ENCODE data around the gene NLGN1. TPM values are rescaled to one million over a fixed set of nuclear protein-coding genes. Genes with fewer than 3 reads are reported as not detected.

Gene NLGN1
- total and polyA plus RNA-seq, 12 donors = 0.88 to 19.9 (median 12.6) TPM

GRCh38 chr3:173502983-173503568 lies 105.5 kb downstream of the NLGN1 start:
- H3K27ac ChIP-seq = no peak overlapping the region
- intact Hi-C loops (cut with DNase I) = no loop called here
- H3K27me3 ChIP-seq = no peaks in the 10 kb centered on the region
- WGBS, 2 donors = 24 to 25% methylated on average over 4 of the region's 4 CpGs
- H3K4me3 ChIP-seq = no peak overlapping the region
- H3K36me3 ChIP-seq = no peaks in the 10 kb centered on the region
- TF ChIP-seq CTCF (IDR thresholded peaks at IDR 0.05) = no peak
- no peaks in the 10 kb centered on the region for H3K9me3 ChIP-seq
- peak in 1 of 2 donors; percentile 59 for DNase-seq
- ATAC-seq = peak in 2 of 8 donors; percentile 79 to 89
- peaks cover 0 to 20% (median 0%) of the 10 kb centered on the region in 9 donors for H3K4me1 ChIP-seq

DNA sequence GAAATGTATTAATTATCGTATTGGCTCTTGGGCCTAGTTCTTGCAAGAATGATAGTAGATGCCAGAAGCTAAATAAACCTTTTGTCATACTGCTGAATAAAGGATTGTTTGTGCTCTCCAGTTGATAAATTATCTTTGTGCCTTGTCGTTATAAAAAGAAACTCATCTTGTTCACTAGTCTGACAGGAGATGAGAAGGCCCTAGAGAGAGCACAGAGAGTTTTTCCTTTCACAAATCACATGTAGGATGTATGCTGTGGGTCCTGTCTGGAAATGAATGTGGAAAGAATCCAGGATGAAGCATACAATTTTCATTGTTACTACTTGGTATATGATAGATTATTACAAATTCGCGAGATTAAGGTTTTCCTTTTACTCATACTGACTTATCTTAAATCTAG lies 113.0 kb downstream of the NLGN1 start:
- no peak for TF ChIP-seq CTCF (IDR thresholded peaks at IDR 0.05)
- ATAC-seq (peak in 2 of 8 donors; percentile 68 to 71), DNase-seq (no peak)
- Histone ChIP-seq H3K4me1 (peaks cover 0 to 11% (median 0%) of the 10 kb centered on the region in 9 donors), H3K36me3 (no peaks in the 10 kb centered on the region), H3K27me3 (no peaks in the 10 kb centered on the region), H3K4me3 (no peak overlapping the region), H3K27ac (peak overlapping the region in 1 of 10 donors; percentile 9), H3K9me3 (peaks cover 0 to 10% (median 0%) of the 10 kb centered on the region in 11 donors)
- intact Hi-C loops (cut with DNase I) = no loop called here
- 61 to 63% methylated on average over 4 of the region's 4 CpGs for WGBS, 2 donors

DNA sequence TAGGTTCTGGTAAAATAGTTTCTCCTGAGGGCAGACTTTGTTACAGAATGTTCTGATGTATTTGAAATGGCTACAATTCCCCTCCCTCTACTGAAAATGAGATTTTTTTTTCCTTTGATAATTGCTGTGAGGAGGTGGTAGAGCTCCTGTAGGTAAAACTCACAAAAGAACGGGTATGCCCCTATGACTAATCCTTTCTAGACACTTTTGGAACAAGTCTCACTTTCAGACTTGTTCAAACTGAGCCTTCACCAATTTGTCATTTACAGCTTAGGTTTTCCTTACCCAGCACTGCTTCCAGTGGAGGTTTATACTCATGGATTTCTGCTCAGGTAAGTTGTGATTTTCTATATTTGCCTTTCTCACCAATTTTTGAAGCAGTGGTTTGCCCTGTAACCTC lies 115.6 kb downstream of the NLGN1 start:
- Histone ChIP-seq H3K36me3 (no peaks in the 10 kb centered on the region), H3K4me1 (peaks cover 0 to 11% (median 0%) of the 10 kb centered on the region in 9 donors), H3K9me3 (peaks cover 0 to 10% (median 0%) of the 10 kb centered on the region in 11 donors), H3K27me3 (no peaks in the 10 kb centered on the region), H3K27ac (no peak overlapping the region), H3K4me3 (no peak overlapping the region)
- WGBS, 2 donors = 80 to 96% methylated on average over 1 of the region's 1 CpG
- intact Hi-C loops (cut with DNase I) = no loop called here
- no peak for TF ChIP-seq CTCF (IDR thresholded peaks at IDR 0.05)
- ATAC-seq (no peak), DNase-seq (no peak)

- ATAC-seq (no peak), DNase-seq (no peak)
- 47 to 50% methylated on average over 8 of the region's 8 CpGs for WGBS, 2 donors
- no peak overlapping the region for H3K27ac ChIP-seq
- no peaks in the 10 kb centered on the region for H3K4me1 ChIP-seq
- peak in 1 of 9 donors; percentile 8 for TF ChIP-seq CTCF (IDR thresholded peaks at IDR 0.05)
- H3K27me3 ChIP-seq = no peaks in the 10 kb centered on the region
- peaks cover 0 to 51% (median 20%) of the 10 kb centered on the region in 11 donors for H3K9me3 ChIP-seq
- no peak overlapping the region for H3K4me3 ChIP-seq
- no peaks in the 10 kb centered on the region for H3K36me3 ChIP-seq
- intact Hi-C loops (cut with DNase I) = no loop called here
These were observed 131.6 kb downstream of the NLGN1 start for GRCh38 chr3:173529062-173529711.

All from heart right ventricle (tissue), 16 donors.